Left colon (tissue), 2 donors: Measurements from ENCODE around the gene ADRB2. TPM values are rescaled to one million over a fixed set of nuclear protein-coding genes. Genes with fewer than 3 reads are reported as not detected.

Experiments used
- ATAC-seq: fragments of 200-7000 bp; cut with Tn5 transposase; one replicate; pipeline ENCODE4 v1.9.1; 2020; ENCODE audit warnings: mild to moderate bottlenecking, moderate library complexity
- DNase-seq, 2 donors: peaks; one replicate each; pipeline ENCODE4 v3.0.0-alpha.2; 2020
- intact Hi-C, 2 donors: fragments of 100-400 bp; cut with DNase I in 1 of 2; cut with micrococcal nuclease in 1 of 2; formaldehyde crosslinking; loops; one replicate each; pipeline versions ENCODE4 v1.11.2 to v1.14.0; 2022; cut with DNase I, micrococcal nuclease
- total RNA-seq, 2 donors: library from RNA; stranded (reverse); fragmentation: NEBNext Ultra II Directional; extraction: Animal tissue kit (Norgen Biotek cat#: 25700); gene quantifications; one replicate each; pipeline ENCODE4 v1.2.1, GENCODE V29; 2021
- donor health status: DM: no; HTN: no; CAD: no.
- donor health status: DM: yes; HTN: yes; CAD: no.

The ADRB2 gene
- total RNA-seq, 2 donors from 2014 or later, result 0.55 to 1.4 TPM

DNA sequence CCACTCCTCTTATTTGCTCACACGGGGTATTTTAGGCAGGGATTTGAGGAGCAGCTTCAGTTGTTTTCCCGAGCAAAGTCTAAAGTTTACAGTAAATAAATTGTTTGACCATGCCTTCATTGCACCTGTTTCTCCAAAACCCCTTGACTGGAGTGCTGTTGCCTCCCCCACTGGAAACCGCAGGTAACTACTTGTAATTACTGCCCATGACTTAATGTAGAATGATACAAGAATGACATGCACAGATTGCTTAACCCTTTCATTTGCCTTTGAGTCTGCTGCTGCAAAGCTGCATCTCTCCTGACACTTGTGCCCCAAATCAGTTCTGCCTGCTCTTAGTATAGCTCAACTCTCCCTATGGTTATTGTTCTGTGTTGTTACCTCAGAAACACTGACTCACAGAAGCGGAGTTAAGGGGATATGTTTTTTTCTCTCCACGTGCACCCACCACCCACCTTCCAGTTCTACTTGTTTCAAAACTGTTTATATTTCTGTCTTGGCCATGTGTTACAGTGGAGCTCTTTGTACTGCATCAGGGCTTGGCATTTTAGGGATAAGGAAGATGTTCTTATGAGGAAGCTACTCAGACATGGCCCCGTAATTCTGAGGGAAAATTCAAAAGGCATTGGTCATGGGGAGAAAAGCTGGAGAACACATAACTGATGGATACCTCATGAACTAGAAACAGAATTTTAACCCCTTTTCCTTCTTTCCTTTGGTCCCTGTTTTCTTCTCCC lies 2.3 kb downstream of the ADRB2 start:
- ATAC-seq, result no peak

DNA sequence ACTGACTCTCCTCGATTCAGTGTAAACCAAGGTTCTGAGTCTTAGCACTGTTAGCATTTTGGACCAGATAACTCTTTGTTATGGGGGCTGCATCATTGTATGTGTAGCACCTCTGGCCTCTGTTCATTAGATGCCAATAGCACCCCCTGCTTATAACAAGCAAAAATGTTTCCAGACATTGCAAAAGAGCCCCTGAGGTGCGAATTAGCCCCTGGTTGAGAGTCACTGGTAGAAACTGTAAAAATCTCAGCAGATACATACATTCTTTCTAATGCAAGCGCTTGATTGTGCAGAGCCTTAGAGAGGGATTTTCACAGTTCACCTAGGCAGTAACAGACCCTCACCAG lies 2.8 kb downstream of the ADRB2 start:
- DNase-seq (no peak), ATAC-seq (no peak)
- intact Hi-C loops, result no loop called here

More for the DNA sequence above, 2.3 kb downstream of the ADRB2 start:
- DNase-seq, result no peak
- intact Hi-C loops, result no loop called here

DNA sequence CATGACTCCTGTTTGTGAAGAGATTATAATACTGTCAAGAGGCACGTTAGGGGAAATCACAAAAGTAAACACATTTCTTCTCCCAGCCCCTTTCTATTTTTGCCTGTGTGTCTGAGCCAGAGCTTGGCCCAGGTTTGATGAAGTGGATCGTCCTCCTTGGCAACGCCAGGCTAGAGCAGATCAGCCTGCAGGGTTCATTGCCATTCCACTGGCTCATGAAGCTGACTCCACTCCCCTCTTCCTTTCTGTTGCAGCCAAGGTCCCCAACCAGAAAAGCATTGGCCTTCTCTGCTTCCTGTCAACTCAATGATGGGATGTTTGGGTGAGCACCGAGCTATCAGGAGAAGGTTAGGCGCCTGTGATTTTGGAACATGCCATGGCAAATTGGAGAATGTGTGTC lies 3.3 kb downstream of the ADRB2 start:
- intact Hi-C loops, result no loop called here
- no peak for ATAC-seq
- DNase-seq, result no peak

DNA sequence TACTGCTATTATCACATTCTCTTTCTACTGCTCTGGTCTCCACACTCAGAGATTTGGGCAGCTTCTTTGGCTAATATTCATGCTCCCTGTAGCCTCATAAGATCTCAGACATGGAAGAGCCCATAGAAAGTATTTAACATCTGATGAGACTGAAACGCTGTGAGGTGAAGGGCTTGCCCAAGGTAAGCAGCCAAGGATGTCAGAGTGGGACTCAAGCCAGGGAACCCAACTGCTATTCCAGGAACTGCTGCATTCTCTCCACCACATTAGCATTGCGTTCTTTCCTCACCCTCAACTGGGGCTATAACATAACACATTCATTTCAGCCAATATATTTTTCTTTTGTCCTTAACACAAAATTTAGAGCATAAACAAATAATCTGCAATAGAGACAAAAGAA lies 3.8 kb downstream of the ADRB2 start:
- intact Hi-C loops, result no loop called here
- ATAC-seq (no peak), DNase-seq (no peak)

DNA sequence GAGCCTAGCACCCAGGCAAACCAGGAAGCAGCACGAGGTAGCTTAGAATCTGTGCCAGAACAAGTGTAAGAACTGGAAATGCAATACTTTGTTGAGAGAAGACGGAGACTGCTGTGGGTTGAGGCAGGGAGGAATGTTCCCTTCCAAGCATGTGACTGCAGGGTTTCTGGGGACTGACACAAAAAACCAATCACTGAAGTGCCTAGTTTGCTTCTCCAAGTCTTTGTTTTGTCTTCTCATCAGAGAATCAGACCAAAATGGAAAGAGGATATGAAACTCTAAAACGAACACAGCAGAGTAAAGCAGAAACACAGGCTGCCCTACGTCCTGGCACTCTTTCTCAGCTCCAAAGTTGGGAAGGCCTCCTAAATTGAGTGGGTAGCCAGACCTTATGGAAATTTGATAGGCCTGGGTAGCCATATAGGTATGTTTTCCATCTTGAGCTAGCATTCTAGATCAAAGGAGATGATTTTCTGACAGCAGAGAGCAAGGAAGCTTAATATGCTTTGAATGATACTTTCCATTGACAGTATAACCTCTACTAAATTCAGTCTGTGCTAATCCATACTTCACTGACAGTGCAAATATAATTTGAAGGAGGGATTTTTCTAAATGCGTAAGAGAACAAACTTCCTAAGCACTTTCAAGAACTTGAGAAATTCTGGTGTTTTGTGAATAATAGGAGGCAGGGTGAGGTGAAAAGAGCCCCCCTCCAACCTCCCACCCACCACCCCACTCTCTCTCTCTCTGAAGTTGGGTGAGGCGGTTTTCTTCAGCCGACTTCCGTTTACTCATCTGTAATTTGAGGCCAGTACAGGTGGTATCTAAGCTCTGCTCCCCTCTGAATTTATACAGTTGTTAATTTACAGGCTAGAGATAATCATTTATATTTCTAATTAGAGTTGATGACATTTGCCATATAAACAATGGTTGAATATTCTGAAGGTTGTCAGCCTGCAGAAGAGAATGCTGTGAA lies 5.5 kb downstream of the ADRB2 start:
- ATAC-seq, result no peak
- no peak for DNase-seq
- intact Hi-C loops, result no loop called here

DNA sequence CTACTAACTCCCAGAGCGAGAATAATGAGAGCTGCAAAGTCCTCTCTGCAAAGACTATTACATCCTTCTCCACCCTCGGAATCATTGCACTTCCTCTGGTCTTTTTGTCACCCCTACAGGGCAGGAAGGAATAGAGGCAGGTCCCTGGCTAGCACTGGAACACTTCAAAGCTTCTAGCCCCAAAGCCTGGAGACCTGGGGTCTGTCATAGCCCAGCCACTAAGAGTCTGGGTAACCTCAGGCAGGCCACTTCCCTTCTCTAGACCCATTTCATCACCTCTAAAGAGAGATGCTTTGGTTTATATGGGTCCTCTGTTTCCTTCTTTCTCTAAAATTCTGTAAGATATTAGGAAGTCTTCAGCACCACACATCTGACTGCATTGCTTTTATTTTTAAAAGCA lies 6.7 kb downstream of the ADRB2 start:
- ATAC-seq, result no peak
- intact Hi-C loops, result no loop called here
- no peak for DNase-seq

DNA sequence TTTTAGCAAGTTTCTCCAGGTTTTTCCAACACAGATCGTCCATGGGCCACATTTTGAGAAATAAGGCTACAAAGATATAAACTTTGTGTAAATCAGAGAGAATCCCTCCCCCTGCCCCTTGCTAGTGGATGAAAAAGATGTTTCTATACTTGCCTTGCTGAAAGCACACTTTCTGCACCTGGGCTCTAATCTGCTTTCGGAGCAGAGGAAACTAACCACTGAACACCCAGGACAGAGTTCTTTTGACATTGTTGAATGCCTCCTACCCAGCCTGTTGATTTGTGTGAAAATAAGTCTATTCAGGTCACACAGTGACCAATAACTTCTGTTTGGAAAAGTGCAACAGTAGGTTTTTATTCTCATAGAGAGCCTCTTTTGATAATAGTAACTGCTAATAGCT lies 7.5 kb downstream of the ADRB2 start:
- DNase-seq, result no peak
- ATAC-seq, result no peak

DNA sequence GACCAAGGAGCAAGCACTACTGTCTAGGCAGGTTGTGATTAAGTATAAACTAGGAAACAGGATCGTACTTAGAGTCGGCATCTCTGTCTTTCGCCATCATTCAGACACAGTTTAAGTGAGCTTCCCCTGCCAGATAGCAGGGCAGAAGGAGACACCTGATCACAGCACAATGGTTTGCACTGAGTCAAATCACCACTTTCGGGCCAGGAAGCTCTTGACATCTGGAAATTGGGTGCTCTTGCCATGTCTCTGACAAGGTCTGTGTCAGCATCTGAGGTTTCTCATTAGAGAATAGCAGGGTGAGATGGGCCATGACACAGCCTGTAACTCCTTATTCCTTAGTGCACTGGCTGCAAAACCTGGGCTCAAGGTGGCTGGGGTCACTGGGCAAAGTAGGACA lies 8.3 kb downstream of the ADRB2 start:
- no peak for DNase-seq
- intact Hi-C loops, result no loop called here
- ATAC-seq, result no peak

More for the DNA sequence above, 7.5 kb downstream of the ADRB2 start:
- intact Hi-C loops, result no loop called here

DNA sequence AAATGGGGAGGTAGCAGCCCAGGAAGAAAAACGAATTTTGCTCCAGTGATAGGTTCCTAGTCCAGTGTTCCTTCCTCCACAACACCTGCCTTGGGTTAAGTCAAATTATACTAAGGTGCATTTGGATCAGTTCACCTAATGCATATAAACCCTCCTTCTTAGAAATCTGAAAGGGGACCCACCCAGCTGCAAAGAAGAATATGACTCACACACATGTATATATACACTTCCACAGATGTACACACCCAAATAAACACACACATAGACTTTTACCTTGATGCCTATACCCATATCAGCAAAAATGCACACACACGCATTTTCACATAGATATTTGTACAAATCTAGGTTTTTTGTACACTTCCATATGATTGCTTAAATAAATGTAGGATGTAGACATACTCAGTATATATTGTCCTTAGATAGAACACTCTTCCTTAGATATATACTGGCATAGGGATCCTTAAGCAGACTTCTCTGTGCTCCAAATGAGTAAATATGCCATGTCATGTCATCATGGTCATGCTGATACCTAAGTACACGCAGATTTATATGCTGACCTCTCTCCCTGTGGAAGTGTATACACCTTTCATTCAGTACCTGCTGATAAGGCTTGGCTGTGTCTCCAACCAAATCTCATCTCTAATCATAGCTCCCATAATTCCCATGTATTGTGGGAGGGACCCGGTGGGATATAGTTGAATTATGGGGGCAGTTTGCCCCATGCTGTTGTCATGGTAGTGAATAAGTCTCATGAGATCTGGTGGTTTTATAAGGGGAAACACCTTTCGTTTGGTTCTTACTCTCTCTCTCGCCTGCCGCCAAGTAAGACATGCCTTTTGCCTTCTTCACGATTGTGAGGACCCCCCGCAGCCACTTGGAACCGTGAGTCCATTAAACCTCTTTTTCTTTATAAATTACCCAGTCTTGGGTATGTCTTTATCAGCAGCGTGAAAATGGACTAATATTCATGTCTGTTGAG lies 10.2 kb downstream of the ADRB2 start:
- ATAC-seq (peak; percentile 86), DNase-seq (no peak)
- intact Hi-C loops, result no loop called here

DNA sequence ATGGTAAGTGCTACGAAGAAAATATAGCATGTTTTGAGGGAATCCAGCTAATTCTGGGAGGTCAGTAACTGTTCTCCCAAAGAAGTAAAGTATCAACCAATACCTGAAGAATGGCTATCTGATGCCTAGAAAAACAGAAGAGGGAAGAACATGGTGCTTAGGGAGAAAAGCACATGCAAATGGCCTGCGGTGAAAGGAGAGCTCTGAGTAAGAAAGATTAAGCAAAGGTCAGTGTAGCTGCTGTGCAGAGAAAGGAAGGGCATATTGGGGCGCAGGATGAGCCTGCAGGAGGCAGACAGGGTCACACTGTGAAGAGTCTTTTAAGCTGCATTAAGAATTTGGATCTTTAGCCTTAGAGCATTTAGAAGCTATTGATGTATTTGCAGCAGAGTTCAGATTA lies 11.0 kb downstream of the ADRB2 start:
- no peak for ATAC-seq
- DNase-seq, result no peak
- intact Hi-C loops, result no loop called here

DNA sequence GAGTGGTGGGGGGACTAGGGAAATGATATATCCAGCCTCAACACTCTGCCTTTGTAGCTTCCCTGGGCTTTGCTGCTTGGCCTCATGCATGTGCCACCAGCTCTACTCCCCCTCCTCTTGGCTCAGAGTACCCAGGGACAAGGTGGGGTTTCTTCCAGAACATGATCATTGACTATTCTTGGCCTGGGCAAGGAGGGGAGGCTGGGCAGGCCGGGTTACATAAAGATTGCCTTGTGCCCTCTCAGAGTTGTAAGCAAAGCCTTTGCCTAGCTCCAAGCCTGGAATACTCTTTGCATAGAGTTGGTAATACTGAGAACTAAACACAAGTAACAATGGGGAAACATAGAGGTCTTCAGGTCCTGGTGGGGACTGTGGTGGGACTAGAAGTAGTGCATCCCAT lies 11.9 kb downstream of the ADRB2 start:
- DNase-seq (no peak), ATAC-seq (no peak)
- intact Hi-C loops, result no loop called here

DNA sequence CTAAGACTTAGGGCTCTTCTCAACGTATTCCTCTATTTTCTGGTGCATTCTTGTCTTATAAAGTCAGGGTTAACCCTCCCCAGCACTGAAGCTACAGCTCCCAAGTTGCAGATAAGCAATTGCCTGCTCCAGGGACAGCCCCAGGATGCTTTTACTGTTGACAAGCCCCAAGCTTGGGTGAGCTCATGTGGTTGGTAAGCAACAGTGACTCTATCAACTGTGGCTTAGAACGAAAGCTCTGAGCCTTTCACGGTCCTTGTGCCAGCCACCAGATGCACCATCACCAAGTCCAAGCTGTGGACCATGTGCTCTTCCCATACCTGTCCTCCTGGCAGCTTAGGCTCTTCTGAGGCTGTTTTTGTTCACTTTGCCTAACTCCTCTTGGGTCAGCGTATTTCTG lies 13.5 kb downstream of the ADRB2 start:
- no peak for DNase-seq
- ATAC-seq, result no peak
- intact Hi-C loops, result no loop called here

DNA sequence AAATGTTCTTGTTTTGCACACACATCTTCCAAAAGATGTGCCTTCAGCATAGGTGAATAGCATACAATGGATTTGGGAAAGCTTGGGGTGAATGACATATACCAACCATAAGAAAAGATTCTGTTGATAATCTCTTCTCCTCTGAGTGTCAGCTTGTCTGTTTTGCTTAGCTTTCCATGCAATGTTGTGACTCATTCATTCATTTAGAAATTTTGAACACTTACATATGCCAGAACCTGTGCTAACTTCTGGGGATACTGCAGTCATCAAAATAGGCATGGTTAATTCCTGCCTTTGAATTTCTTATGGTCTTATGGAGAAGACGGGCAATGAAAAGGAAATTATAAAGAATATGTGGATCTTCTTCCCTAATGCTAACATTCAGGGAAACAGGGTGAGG lies 14.1 kb downstream of the ADRB2 start:
- no peak for ATAC-seq
- no peak for DNase-seq
- intact Hi-C loops, result no loop called here

DNA sequence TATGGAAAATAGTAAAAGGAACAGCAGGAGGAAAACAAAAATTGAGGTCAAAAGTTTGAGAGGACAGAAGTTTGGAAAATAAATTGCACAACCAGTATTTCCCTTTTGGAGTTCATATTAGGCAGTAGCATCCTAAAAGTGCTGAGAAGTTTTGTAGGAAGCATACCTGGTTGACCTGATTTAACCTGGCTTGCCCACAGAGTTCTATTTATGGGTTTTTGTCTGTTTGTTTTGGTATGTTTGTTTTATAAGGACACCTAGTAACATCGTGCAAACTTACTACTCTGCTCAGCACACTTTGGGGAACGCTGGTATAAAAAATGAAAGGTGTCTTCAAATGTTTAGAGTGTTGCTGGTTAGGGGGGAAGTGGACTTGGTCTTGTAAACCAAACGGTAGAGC lies 15.1 kb downstream of the ADRB2 start:
- ATAC-seq, result no peak
- intact Hi-C loops, result no loop called here

DNA sequence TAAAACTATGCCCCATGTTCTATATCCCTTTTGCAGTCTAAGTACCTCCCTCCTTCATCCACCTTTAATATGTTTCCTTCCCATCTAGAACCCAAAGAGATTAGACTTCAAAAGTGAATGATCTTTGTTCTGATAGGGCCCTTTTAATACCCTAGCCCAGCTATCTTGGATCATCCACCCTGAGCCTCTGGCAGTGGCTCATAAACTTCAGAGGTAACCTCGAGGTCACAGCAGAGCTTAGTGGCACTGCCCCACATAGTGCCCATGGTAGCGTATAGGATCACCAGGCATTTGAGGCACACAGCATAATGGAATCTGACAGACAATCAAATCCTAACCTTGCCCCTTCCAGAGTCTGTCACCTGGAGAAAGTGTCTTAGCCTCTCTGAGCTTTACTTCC lies 15.8 kb downstream of the ADRB2 start:
- no peak for ATAC-seq
- no peak for DNase-seq
- intact Hi-C loops, result no loop called here

More for the DNA sequence above, 15.1 kb downstream of the ADRB2 start:
- no peak for DNase-seq

DNA sequence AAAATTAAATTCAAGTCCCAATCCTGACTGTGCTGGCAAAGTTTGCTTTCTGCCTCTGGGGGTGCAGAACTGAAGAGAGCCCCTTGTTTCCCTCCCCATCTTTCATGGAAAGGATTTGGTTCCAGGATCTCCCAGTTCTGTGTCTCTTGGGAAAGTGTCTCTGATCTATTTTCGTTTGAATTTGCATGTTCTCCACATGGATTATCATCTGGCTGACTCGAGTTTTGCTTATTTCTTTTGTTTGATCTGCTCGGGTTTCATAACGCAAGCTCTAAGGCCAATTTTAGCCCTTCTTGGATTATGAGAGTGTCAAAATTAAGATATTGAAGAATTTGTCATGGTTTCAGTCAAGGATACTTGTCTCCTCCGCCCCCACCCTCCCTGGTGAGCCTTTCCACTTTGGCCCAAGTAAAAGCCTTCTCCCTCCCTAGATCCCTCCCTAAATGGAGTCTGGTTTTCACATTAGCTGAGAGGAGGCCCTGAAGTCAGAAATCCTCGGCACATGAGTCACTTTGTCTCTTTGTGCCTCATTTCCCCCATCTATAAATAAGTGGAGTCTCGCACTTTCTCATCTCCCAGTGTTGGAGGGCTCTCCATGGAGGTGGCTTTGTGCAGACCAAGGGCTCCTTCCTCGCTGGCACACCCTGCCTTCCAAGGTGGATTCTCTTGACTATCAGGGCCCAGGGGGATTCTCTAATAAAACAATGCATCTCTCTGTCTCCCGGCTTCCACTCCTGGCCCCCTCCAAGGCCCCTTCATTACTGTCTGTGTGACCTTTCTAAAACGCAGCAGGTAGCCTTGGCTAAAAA lies 17.3 kb downstream of the ADRB2 start:
- intact Hi-C loops, result no loop called here
- DNase-seq (no peak), ATAC-seq (no peak)

DNA sequence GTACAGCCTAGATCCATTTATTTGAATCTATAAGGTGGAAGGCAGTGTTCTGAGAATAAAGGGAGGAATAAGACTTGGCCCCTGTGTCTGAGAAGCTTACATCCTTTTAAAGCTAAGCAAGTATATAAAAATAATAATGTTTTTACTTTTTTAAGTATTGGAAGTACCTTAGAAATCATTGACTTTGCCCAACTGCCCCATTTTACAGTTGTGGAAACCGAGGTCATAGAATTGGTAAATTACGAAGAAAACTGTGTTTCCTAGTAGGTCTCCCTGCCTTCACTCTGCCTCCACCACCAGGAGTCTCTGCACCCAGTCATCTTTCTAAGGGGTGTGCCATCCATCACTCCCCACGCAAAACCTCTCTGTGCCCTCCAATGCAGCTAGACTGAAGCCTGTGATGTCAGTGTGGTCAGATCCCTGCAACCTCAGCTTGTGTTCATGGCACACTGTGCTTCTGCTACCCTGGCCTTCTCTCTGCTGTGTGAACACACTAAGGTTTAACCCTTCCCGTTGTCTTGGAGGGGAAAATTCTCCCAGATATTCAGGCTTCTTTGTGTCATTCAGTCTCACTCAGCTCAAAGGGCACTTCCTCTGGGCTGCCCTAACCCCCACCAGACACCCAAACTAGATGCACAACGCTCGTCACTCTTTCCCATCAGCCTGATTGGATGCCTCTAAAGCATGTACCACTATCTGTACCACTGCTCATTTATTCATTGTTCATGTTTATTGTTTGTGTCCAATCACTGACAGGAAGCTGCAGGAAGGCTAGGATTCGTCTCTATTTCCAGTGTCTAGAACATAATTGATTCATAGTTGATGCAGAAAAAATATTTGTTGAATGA lies 18.2 kb downstream of the ADRB2 start:
- intact Hi-C loops, result no loop called here
- no peak for ATAC-seq
- no peak for DNase-seq

DNA sequence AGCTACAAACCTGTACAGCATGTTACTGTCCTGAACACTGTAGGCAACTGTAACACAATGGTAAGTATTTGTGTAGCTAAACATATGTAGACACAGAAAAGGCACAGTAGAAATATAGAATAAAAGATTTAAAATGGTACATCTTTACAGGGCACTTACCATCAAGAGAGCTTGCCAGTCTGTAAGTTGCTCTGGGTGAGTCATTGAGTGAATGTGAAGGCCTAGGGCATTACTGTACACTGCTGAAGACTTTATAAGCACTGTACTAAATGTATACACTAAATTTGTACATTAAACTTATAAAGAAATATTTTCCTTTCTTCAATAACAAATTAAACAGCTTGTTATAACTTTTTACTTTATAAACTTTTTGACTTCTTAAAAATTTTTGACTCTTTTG lies 20.5 kb downstream of the ADRB2 start:
- ATAC-seq, result no peak
- DNase-seq, result no peak
- intact Hi-C loops, result no loop called here
